Mononuclear cell (primary cell): ENCODE data around the gene ARHGEF16. TPM values are rescaled to one million over a fixed set of nuclear protein-coding genes. Genes with fewer than 3 reads are reported as not detected.

ENCODE experiments used
- H3K27me3 ChIP-seq: 2 replicates; pipeline ENCODE4 v1.6.0; 2011; ENCODE audit warnings: low read length, control low read depth; ENCODE audit not compliant: insufficient read depth
- H3K4me1 ChIP-seq: 2 replicates; pipeline ENCODE4 v1.5.1; 2011; ENCODE audit warnings: mild to moderate bottlenecking, low read length, control low read depth; ENCODE audit not compliant: insufficient read depth
- H3K4me3 ChIP-seq: 2 replicates; pipeline ENCODE4 v1.5.1; 2011; ENCODE audit warnings: mild to moderate bottlenecking, low read length, moderate library complexity
- H3K9me3 ChIP-seq: 2 replicates; pipeline ENCODE4 v1.5.1; 2011; ENCODE audit warnings: low read depth, mild to moderate bottlenecking, control low read depth, low read length
- total RNA-seq: library from RNA; depleted of rRNA; stranded (reverse); fragments of >200 nt; gene quantifications from one replicate; pipeline ENCODE4 v1.2.3, GENCODE V29; 2012

The ARHGEF16 gene
- total RNA-seq, 1 donor, result not detected

GRCh38 chr1:3509721-3510120 lies 55.3 kb downstream of the ARHGEF16 start:
- Histone ChIP-seq H3K27me3 (no peaks in the 10 kb centered on the region), H3K4me1 (no peaks in the 10 kb centered on the region), H3K4me3 (no peak overlapping the region), H3K9me3 (no peaks in the 10 kb centered on the region)

- Histone ChIP-seq H3K4me1 (no peaks in the 10 kb centered on the region), H3K9me3 (no peaks in the 10 kb centered on the region), H3K27me3 (no peaks in the 10 kb centered on the region), H3K4me3 (no peak overlapping the region)
Observed at GRCh38 chr1:3510136-3510955, 55.9 kb downstream of the ARHGEF16 start.

DNA sequence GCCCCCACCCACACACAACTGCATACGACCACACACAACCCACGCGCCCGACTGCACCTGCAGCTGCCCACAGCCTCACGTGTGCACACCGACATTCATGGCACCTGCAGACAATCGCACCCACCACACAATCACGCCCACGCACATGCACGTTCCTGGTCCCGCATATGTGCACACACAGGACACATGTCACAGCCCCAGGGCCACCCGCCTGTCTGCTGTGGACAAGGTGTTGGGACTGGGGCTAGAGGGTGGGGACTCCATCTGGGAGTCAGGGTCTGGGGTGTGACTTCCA lies 56.4 kb downstream of the ARHGEF16 start:
- Histone ChIP-seq H3K9me3 (no peaks in the 10 kb centered on the region), H3K4me3 (no peak overlapping the region), H3K4me1 (no peaks in the 10 kb centered on the region), H3K27me3 (no peaks in the 10 kb centered on the region)

DNA sequence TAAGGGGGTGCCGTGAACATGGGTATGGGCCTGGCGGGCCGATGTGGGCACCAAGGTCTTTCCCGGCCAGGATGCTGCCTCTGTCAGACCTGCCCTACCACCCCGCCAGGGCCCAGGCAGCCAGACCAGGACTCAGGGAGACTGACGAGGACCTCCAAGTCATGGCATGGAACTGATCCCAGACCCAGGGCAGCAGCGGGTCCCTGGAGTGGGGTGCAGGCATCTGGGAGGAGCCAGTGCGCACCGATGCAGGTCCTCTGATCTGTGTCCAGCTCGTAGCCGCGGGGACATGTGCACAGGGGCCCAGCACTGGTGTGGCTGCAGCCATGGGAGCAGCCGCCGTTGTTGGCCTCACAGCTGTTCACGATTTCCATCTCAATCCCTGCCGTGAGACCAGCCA lies 56.8 kb downstream of the ARHGEF16 start:
- no peak overlapping the region for H3K4me3 ChIP-seq

GRCh38 chr1:3511856-3512255 lies 57.4 kb downstream of the ARHGEF16 start:
- Histone ChIP-seq H3K9me3 (no peaks in the 10 kb centered on the region), H3K27me3 (no peaks in the 10 kb centered on the region), H3K4me3 (no peak overlapping the region), H3K4me1 (no peaks in the 10 kb centered on the region)

More for the DNA sequence above, 56.8 kb downstream of the ARHGEF16 start:
- Histone ChIP-seq H3K9me3 (no peaks in the 10 kb centered on the region), H3K27me3 (no peaks in the 10 kb centered on the region), H3K4me1 (no peaks in the 10 kb centered on the region)

- Histone ChIP-seq H3K9me3 (no peaks in the 10 kb centered on the region), H3K27me3 (no peaks in the 10 kb centered on the region), H3K4me3 (no peak overlapping the region), H3K4me1 (no peaks in the 10 kb centered on the region)
Observed at GRCh38 chr1:3514404-3514803, 59.9 kb downstream of the ARHGEF16 start.

- H3K4me1 ChIP-seq, result no peaks in the 10 kb centered on the region
- no peaks in the 10 kb centered on the region for H3K9me3 ChIP-seq
- no peak overlapping the region for H3K4me3 ChIP-seq
- no peaks in the 10 kb centered on the region for H3K27me3 ChIP-seq
Observed at GRCh38 chr1:3515272-3515671, 60.8 kb downstream of the ARHGEF16 start.

- no peaks in the 10 kb centered on the region for H3K9me3 ChIP-seq
Observed at GRCh38 chr1:3515774-3516480, 61.5 kb downstream of the ARHGEF16 start.

GRCh38 chr1:3516481-3516869 lies 62.0 kb downstream of the ARHGEF16 start:
- Histone ChIP-seq H3K9me3 (no peaks in the 10 kb centered on the region), H3K4me3 (no peak overlapping the region), H3K4me1 (no peaks in the 10 kb centered on the region), H3K27me3 (no peaks in the 10 kb centered on the region)

More at GRCh38 chr1:3515774-3516480, 61.5 kb downstream of the ARHGEF16 start:
- no peaks in the 10 kb centered on the region for H3K27me3 ChIP-seq
- no peaks in the 10 kb centered on the region for H3K4me1 ChIP-seq
- H3K4me3 ChIP-seq, result no peak overlapping the region

GRCh38 chr1:3516911-3517675 lies 62.6 kb downstream of the ARHGEF16 start:
- Histone ChIP-seq H3K4me3 (no peak overlapping the region), H3K9me3 (no peaks in the 10 kb centered on the region), H3K27me3 (no peaks in the 10 kb centered on the region), H3K4me1 (no peaks in the 10 kb centered on the region)

DNA sequence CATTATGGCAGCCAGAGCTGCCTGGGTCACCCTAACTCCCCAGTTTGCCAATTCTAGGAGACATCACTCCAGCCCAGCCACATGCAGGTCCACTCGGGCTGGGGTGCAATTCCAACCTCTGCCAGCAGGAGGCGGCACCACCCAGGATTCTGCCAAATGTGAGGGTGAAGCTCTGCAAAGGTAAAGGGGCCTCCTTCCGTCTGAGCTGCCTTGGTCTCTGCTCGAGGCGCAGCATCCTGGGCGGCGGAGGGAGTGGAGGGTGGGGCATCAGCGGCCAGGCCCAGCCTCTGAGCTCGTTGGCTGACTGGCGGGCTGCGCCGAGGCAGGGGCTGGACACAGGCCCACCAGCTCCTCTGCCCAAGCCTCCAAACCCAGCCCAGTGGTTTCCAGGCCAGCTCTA lies 63.8 kb downstream of the ARHGEF16 start:
- no peaks in the 10 kb centered on the region for H3K4me1 ChIP-seq
- no peaks in the 10 kb centered on the region for H3K27me3 ChIP-seq
- no peaks in the 10 kb centered on the region for H3K9me3 ChIP-seq
- H3K4me3 ChIP-seq, result no peak overlapping the region

- Histone ChIP-seq H3K27me3 (no peaks in the 10 kb centered on the region), H3K4me3 (no peak overlapping the region), H3K4me1 (no peaks in the 10 kb centered on the region), H3K9me3 (no peaks in the 10 kb centered on the region)
Observed at GRCh38 chr1:3518756-3519155, 64.3 kb downstream of the ARHGEF16 start.

GRCh38 chr1:3519301-3519885 lies 64.9 kb downstream of the ARHGEF16 start:
- H3K27me3 ChIP-seq, result no peaks in the 10 kb centered on the region
- no peaks in the 10 kb centered on the region for H3K9me3 ChIP-seq
- H3K4me3 ChIP-seq, result no peak overlapping the region
- H3K4me1 ChIP-seq, result no peaks in the 10 kb centered on the region

GRCh38 chr1:3520419-3521378 lies 66.2 kb downstream of the ARHGEF16 start:
- Histone ChIP-seq H3K4me1 (no peaks in the 10 kb centered on the region), H3K9me3 (no peaks in the 10 kb centered on the region), H3K4me3 (no peak overlapping the region), H3K27me3 (no peaks in the 10 kb centered on the region)
